GM19397 (cell line): ENCODE results near the gene SUPT3H.

ENCODE experiments used
- ATAC-seq: cut with Tn5 transposase; IDR thresholded peaks from one replicate; pipeline ENCODE4 v1.9.1; 2021; ENCODE audit warnings: mild to moderate bottlenecking, moderate library complexity; ENCODE audit not compliant: unreplicated experiment

The SUPT3H gene

GRCh38 chr6:44808148-44808547 lies 569.6 kb downstream of the SUPT3H start:
- ATAC-seq, result no peak

- ATAC-seq, result no peak
Measured at GRCh38 chr6:44806656-44807055, 571.1 kb downstream of the SUPT3H start.

DNA sequence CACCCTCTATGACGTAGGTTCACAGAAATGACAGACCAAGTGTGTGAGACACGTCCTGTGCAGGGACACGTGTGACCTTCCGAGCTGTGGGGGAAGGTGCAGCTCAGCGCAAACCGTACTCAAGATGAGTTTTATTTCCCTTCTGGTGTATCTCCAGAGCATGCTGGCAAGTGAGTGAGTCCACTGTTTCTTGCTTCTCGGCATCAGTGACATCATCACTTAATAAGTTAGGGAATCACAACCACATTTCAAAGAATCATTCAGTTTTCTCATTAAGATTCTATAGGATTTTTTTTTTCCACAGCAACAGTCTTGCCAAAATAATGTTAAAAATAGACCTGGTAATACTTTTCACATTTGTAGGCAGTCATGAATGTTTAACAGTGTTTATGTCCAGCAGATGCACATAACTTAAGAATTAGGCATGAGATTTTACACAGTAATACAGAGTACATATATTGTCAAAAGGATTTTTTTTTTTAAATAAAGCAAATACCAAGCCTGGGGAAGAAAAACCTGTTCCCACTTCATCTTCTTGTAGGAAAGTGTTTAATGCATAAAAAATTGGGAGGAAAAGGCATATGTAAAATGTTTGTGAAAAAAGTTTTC lies 572.4 kb downstream of the SUPT3H start:
- no peak for ATAC-seq

GRCh38 chr6:44804546-44805159 lies 573.1 kb downstream of the SUPT3H start:
- no peak for ATAC-seq

- no peak for ATAC-seq
Measured at GRCh38 chr6:44804016-44804415, 573.7 kb downstream of the SUPT3H start.

- ATAC-seq, result no peak
Measured at GRCh38 chr6:44800784-44801592, 576.7 kb downstream of the SUPT3H start.

- ATAC-seq, result no peak
Measured at GRCh38 chr6:44800171-44800783, 577.5 kb downstream of the SUPT3H start.

GRCh38 chr6:44797746-44798145 lies 580.0 kb downstream of the SUPT3H start:
- no peak for ATAC-seq

DNA sequence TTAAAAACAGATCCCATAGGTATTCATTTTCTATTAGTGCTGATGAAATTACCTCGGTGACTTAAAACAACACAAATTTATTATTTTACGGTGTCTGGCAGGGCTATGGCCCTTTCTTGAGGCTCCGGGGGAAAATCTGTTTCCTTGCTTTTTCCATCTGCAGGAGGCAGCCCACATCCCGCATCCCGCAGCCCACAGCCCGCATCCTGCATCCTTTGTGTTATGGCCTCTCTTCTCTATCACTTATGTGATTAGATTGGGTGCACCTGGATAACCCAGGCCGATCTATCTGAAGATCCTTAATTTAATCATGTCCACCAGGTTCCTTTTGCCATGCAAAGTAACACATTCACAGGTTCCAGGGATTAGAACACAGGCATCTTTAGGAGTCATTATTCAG lies 582.4 kb downstream of the SUPT3H start:
- no peak for ATAC-seq

- ATAC-seq, result no peak
Measured at GRCh38 chr6:44789806-44790205, 587.9 kb downstream of the SUPT3H start.

GRCh38 chr6:44789061-44789460 lies 588.7 kb downstream of the SUPT3H start:
- ATAC-seq, result no peak

DNA sequence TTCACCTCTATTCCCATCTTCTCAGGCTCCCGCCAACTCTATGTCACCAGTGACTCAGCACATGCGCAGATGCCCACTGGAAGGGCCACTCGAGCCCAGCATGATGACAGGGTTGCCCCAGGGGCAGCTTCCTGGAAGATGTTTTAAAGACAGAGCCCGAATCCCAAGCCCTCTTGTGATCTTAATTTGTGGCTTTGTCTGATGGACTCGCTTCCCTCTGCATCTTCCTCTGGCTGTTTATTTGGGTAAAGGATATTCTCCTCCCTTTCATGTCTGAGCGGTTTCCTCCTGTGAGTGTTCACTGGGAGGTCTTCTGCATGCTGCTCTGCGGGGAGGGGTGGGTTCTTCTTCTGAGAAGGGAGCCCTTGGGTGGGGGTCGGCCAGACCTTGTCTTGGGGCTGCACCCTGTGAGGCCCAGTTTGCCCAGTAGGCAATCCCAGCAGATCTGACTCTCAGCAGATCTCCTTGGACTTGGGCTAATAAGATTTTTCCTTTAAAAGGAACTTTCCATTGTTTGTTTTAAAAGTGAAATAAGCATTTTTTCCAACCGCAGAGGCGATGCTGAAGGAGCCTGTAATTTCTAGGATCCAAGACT lies 589.2 kb downstream of the SUPT3H start:
- ATAC-seq, result no peak

DNA sequence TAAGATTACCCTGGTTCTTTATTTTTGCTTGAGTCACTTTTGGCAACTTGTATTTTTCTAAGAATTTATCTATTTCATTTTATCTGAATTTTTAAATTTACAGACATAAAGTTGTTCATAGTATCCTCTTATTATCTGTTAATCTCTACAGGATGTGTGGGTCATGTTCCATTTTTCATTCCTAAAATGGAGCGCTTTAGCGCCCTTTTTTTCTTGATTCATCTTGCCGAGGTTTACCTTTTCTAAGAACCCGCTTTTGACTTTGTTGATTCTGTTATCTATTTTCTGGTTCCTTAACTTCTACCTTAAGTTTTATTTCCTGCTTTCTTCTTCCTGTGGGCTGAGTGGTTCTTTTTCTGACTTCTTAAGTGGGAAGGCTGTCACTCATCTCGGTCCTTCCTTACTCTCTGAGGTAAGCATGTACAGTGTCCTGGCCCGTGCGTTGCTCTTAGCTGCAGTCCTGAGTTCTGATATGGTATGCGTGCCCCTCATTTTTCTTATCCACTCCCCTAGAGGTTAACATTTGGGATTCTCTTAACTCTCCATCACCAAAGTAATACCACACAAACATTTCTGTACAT lies 590.4 kb downstream of the SUPT3H start:
- ATAC-seq, result no peak

DNA sequence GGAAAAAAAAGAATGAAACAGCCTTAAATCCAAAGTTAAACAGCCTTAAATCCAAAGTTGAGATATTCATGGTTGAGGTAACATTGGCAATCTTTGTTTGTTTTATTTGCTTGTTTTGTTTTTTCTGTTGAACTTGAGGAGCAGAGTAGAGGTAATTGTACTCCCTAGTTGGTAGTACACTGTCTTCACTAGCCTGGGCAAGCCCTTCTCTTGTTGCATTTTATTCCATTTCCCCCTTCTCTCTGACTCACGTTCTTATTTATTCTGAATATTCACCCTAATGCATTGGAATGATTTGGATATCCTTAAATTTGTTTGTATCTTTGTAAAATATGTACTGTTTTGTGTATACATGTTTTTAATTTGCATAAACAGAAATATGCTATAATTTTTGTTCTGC lies 592.6 kb downstream of the SUPT3H start:
- no peak for ATAC-seq

- no peak for ATAC-seq
Measured at GRCh38 chr6:44784195-44784594, 593.5 kb downstream of the SUPT3H start.

DNA sequence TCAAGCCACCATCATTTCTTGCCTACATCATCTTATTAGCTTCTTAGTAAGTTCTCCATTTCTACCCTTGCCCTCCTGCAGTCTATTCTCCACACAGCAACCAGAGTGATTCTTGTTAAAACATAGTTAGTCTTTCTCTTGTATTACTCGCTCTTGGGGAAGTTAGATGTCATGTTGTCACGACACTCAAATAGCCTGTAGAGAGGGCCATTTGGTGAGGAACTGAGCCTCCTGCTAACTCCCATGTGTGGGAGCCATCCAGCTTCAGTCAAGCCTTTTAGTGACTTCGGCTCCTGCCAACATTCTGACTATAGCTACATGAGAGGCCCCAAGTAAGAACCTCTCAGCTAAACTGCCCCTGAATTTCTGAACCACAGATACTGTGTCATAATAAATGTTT lies 594.8 kb downstream of the SUPT3H start:
- ATAC-seq, result no peak

DNA sequence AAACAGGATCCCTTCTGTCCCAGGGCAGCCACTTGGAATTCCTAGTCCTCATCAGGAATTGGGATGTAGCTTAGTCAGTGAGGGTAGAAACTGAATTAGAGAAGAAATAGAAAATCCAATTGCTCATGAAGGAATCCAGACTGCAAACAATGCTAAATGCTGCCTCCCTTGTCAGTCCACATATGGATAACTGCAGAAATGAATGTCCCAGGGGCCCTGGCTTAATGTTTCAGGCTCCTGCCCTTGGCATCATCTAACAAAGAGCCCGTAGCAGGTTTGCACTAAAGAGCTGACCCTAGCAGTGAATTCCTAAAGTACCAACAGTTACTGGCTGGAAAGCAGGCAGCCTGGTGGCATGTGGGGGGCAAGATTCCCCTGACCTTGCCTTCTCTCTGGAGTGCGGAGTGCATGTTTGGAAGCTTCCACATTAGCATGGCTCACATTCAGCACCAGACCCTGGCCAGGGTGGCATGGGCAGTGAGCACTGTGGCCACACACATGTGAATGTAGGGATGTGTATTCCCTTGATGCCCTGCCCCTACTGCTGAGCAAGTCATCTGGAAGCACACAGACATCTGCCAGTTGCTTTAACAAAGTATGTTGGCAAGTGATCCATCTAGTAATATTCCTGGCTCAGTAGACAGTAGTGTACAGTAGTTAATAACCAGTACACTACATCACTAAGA lies 595.7 kb downstream of the SUPT3H start:
- no peak for ATAC-seq

DNA sequence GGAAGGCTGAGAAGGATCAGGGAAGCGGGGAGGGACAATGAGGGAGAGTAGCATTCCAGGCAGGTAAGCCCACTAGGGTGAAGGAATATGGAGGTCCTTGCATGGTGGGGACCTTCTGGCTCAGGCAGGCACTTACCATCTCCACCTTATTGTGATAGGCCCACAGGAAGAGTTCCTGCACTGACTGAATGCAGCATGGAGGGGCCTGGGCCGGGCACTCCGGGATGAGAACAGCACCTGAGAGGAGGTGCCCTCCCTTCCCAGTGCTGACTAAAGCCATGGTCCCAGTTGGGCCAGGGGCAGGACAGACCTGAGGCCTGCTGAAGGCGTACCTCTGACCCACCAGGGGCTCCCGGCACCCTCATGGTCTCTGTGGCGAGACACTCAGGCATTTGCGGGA lies 597.6 kb downstream of the SUPT3H start:
- no peak for ATAC-seq

- no peak for ATAC-seq
Measured at GRCh38 chr6:44779130-44779826, 598.5 kb downstream of the SUPT3H start.
